ENCODE measurements around the gene AP3S2.

DNA sequence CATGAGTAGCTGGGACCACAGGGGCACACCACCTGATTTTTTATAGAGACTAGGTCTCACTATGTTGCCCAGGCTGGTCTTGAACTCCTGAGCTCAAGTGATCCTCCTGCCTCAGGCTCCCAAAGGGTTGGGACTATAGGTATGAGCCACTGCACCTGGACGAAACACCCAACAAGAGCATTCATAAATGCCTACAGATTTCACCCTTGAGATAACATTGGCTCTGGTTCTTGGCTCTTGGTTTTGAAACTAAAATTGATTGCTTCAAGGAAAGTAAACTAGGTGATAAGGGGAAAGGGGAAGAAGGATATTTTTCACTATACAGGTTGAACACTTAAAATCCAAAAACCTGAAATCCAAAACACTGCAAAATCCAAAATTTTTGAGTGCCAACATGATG, 10.3 kb downstream of the AP3S2 start:
- TF ChIP-seq, protein P1, sequence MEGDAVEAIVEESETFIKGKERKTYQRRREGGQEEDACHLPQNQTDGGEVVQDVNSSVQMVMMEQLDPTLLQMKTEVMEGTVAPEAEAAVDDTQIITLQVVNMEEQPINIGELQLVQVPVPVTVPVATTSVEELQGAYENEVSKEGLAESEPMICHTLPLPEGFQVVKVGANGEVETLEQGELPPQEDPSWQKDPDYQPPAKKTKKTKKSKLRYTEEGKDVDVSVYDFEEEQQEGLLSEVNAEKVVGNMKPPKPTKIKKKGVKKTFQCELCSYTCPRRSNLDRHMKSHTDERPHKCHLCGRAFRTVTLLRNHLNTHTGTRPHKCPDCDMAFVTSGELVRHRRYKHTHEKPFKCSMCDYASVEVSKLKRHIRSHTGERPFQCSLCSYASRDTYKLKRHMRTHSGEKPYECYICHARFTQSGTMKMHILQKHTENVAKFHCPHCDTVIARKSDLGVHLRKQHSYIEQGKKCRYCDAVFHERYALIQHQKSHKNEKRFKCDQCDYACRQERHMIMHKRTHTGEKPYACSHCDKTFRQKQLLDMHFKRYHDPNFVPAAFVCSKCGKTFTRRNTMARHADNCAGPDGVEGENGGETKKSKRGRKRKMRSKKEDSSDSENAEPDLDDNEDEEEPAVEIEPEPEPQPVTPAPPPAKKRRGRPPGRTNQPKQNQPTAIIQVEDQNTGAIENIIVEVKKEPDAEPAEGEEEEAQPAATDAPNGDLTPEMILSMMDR (IDR thresholded peaks at IDR 0.05), result no peak
- no peak for TF ChIP-seq POLR2A (IDR thresholded peaks at IDR 0.05)

Data from esophagus squamous epithelium (tissue), 4 donors.